SK-N-SH (cell line): Measurements from ENCODE around the gene DARS2.

Experiments
- EP300 ChIP-seq, 2 experiments: IDR thresholded peaks; 2 replicates each; pipeline versions ENCODE4 v1.4.0 to v1.6.1; 2012; ENCODE audit warnings: borderline replicate concordance in 1 of 2, low read depth in 1 of 2, low read length in 1 of 2
- FOXJ3 ChIP-seq: sonication (generic); formaldehyde crosslinking; IDR thresholded peaks from 2 replicates; pipeline ENCODE4 v1.5.1; 2020; ENCODE audit warnings: mild to moderate bottlenecking, missing genetic modification reagents
- TAF1 ChIP-seq: IDR thresholded peaks from 2 replicates; pipeline ENCODE4 v1.6.1; 2012; ENCODE audit warnings: low read depth, mild to moderate bottlenecking, low read length, moderate library complexity, borderline replicate concordance
- TEAD4 ChIP-seq: IDR thresholded peaks from 2 replicates; pipeline ENCODE4 v1.4.0; 2012; ENCODE audit warnings: mild to moderate bottlenecking, borderline replicate concordance; ENCODE audit not compliant: insufficient read depth
- TF ChIP-seq, protein P1 (sequence below): fragments of 200-600 bp; sonication (generic); IDR thresholded peaks from 2 replicates; pipeline ENCODE4 v1.6.1; 2017; ENCODE audit warnings: antibody characterized with exemption, mild to moderate bottlenecking, moderate library complexity
- TF ChIP-seq, protein P2 (sequence below): IDR thresholded peaks from 2 replicates; pipeline ENCODE4 v1.6.1; 2012; ENCODE audit warnings: mild to moderate bottlenecking, low read depth, low read length, moderate library complexity

- TF ChIP-seq FOXJ3 (CRISPR knock-in tag), result no peak
- TF ChIP-seq EP300 (IDR thresholded peaks at IDR 0.05; ENCODE audit: borderline replicate concordance in 1 of 2, low read depth in 1 of 2, low read length in 1 of 2), result no peak
- TF ChIP-seq, protein P1, sequence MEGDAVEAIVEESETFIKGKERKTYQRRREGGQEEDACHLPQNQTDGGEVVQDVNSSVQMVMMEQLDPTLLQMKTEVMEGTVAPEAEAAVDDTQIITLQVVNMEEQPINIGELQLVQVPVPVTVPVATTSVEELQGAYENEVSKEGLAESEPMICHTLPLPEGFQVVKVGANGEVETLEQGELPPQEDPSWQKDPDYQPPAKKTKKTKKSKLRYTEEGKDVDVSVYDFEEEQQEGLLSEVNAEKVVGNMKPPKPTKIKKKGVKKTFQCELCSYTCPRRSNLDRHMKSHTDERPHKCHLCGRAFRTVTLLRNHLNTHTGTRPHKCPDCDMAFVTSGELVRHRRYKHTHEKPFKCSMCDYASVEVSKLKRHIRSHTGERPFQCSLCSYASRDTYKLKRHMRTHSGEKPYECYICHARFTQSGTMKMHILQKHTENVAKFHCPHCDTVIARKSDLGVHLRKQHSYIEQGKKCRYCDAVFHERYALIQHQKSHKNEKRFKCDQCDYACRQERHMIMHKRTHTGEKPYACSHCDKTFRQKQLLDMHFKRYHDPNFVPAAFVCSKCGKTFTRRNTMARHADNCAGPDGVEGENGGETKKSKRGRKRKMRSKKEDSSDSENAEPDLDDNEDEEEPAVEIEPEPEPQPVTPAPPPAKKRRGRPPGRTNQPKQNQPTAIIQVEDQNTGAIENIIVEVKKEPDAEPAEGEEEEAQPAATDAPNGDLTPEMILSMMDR, result no peak
- TF ChIP-seq, protein P2, sequence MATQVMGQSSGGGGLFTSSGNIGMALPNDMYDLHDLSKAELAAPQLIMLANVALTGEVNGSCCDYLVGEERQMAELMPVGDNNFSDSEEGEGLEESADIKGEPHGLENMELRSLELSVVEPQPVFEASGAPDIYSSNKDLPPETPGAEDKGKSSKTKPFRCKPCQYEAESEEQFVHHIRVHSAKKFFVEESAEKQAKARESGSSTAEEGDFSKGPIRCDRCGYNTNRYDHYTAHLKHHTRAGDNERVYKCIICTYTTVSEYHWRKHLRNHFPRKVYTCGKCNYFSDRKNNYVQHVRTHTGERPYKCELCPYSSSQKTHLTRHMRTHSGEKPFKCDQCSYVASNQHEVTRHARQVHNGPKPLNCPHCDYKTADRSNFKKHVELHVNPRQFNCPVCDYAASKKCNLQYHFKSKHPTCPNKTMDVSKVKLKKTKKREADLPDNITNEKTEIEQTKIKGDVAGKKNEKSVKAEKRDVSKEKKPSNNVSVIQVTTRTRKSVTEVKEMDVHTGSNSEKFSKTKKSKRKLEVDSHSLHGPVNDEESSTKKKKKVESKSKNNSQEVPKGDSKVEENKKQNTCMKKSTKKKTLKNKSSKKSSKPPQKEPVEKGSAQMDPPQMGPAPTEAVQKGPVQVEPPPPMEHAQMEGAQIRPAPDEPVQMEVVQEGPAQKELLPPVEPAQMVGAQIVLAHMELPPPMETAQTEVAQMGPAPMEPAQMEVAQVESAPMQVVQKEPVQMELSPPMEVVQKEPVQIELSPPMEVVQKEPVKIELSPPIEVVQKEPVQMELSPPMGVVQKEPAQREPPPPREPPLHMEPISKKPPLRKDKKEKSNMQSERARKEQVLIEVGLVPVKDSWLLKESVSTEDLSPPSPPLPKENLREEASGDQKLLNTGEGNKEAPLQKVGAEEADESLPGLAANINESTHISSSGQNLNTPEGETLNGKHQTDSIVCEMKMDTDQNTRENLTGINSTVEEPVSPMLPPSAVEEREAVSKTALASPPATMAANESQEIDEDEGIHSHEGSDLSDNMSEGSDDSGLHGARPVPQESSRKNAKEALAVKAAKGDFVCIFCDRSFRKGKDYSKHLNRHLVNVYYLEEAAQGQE, result no peak
- no peak for TF ChIP-seq TAF1
- TF ChIP-seq TEAD4, result no peak
These were observed 76.0 kb downstream of the DARS2 start for GRCh38 chr1:173900427-173900826.
